Neuronal stem cell (in vitro differentiated cells): ENCODE results near the gene DLGAP4.

Source experiments
- DNase-seq: peaks from one replicate; pipeline ENCODE4 v3.0.0-alpha.2; 2013; ENCODE audit warnings: low spot score
- H2AFZ ChIP-seq: one replicate; pipeline ENCODE4 v1.6.1; 2013; ENCODE audit warnings: mild to moderate bottlenecking, low read length, inconsistent platforms
- H2AK5ac ChIP-seq: 2 replicates; pipeline ENCODE4 v1.6.1; 2013; ENCODE audit warnings: low read depth, mild to moderate bottlenecking, inconsistent platforms, low read length, moderate library complexity, mixed read lengths
- H2BK120ac ChIP-seq: 2 replicates; pipeline ENCODE4 v1.6.1; 2013; ENCODE audit warnings: low read depth, mild to moderate bottlenecking, inconsistent platforms, low read length, moderate library complexity, mixed read lengths
- H2BK12ac ChIP-seq: one replicate; pipeline ENCODE4 v1.6.1; 2013; ENCODE audit warnings: low read length, inconsistent platforms
- H2BK15ac ChIP-seq: 2 replicates; pipeline ENCODE4 v1.6.1; 2013; ENCODE audit warnings: mild to moderate bottlenecking, low read length, inconsistent platforms, mixed read lengths
- H2BK5ac ChIP-seq: one replicate; pipeline ENCODE4 v1.6.1; 2013; ENCODE audit warnings: inconsistent platforms, mild to moderate bottlenecking, low read length, moderate library complexity
- H3K14ac ChIP-seq: one replicate; pipeline ENCODE4 v1.6.1; 2013; ENCODE audit warnings: low read length, inconsistent platforms
- H3K18ac ChIP-seq: 2 replicates; pipeline ENCODE4 v1.6.1; 2013; ENCODE audit warnings: low read length, inconsistent platforms
- H3K23ac ChIP-seq: 2 replicates; pipeline ENCODE4 v1.6.1; 2013; ENCODE audit warnings: low read depth, mild to moderate bottlenecking, mixed read lengths, low read length, inconsistent platforms; ENCODE audit not compliant: poor library complexity
- H3K27ac ChIP-seq: replicated peaks from 3 replicates; pipeline ENCODE4 v1.5.1; 2013; ENCODE audit warnings: low read length, inconsistent platforms
- H3K27me3 ChIP-seq, 3 experiments: 2 replicates each; pipeline ENCODE4 v1.6.1; 2013; ENCODE audit warnings: low read length in 3 of 3, mild to moderate bottlenecking in 2 of 3, inconsistent platforms in 1 of 3, low read depth in 1 of 3, mixed read lengths in 1 of 3, moderate library complexity in 1 of 3; ENCODE audit not compliant: control insufficient read depth in 3 of 3, insufficient read depth in 3 of 3
- H3K36me3 ChIP-seq, 2 donors: replicated peaks in 1 of 2; 2 replicates each; pipeline ENCODE4 v1.6.1; 2013; ENCODE audit warnings: low read length in 2 of 2; ENCODE audit not compliant: control insufficient read depth in 2 of 2, insufficient read depth in 2 of 2
- H3K4ac ChIP-seq: 2 replicates; pipeline ENCODE4 v1.6.1; 2013; ENCODE audit warnings: inconsistent platforms, mild to moderate bottlenecking, low read length, moderate library complexity
- H3K4me1 ChIP-seq, 2 donors: 1 replicate in 1 of 2; 2 replicates in 1 of 2; pipeline ENCODE4 v1.6.1; 2013; ENCODE audit warnings: low read length in 2 of 2, low read depth in 1 of 2; ENCODE audit not compliant: control insufficient read depth in 2 of 2, insufficient read depth in 1 of 2
- H3K4me2 ChIP-seq: one replicate; pipeline ENCODE4 v1.6.1; 2013; ENCODE audit warnings: mild to moderate bottlenecking, low read length, inconsistent platforms; ENCODE audit not compliant: insufficient read depth, poor library complexity, severe bottlenecking
- H3K4me3 ChIP-seq, 2 donors: 2 replicates each; pipeline ENCODE4 v1.5.1; 2013; ENCODE audit warnings: low read length in 2 of 2, mild to moderate bottlenecking in 2 of 2, inconsistent platforms in 1 of 2, moderate library complexity in 1 of 2
- H3K79me1 ChIP-seq: one replicate; pipeline ENCODE4 v1.6.1; 2013; ENCODE audit warnings: low read depth, mild to moderate bottlenecking, inconsistent platforms, low read length, moderate library complexity
- H3K9ac ChIP-seq: one replicate; pipeline ENCODE4 v1.6.1; 2013; ENCODE audit warnings: mild to moderate bottlenecking, low read depth, low read length, inconsistent platforms; ENCODE audit not compliant: poor library complexity
- H3K9me3 ChIP-seq, 2 donors: replicated peaks in 1 of 2; 2 replicates each; pipeline versions ENCODE3 to v1.6.1; 2013; ENCODE audit warnings: low read length in 2 of 2, mild to moderate bottlenecking in 2 of 2, inconsistent platforms in 1 of 2, low read depth in 1 of 2, mixed read lengths in 1 of 2, moderate library complexity in 1 of 2; ENCODE audit not compliant: control insufficient read depth in 2 of 2, insufficient read depth in 1 of 2
- H4K8ac ChIP-seq: one replicate; pipeline ENCODE4 v1.6.1; 2013; ENCODE audit warnings: low read depth, mild to moderate bottlenecking, inconsistent platforms, low read length, moderate library complexity
- H4K91ac ChIP-seq: one replicate; pipeline ENCODE4 v1.6.1; 2013; ENCODE audit warnings: low read length, low read depth, mild to moderate bottlenecking, inconsistent platforms; ENCODE audit not compliant: poor library complexity
- WGBS, 2 donors: extraction: QIAGEN DNeasy Blood & Tissue Kit; methylation state at CpG; one replicate each; pipeline ENCODE4 v1.1.7; 2013; ENCODE audit warnings: missing lambda C conversion rate in 2 of 2, mixed read lengths in 1 of 2; ENCODE audit not compliant: insufficient read length in 2 of 2, insufficient replicate concordance in 1 of 2; ENCODE audit errors: extremely low coverage in 2 of 2; 5-methylcytosine and 5-hydroxymethylcytosine counted together

DLGAP4 gene

DNA sequence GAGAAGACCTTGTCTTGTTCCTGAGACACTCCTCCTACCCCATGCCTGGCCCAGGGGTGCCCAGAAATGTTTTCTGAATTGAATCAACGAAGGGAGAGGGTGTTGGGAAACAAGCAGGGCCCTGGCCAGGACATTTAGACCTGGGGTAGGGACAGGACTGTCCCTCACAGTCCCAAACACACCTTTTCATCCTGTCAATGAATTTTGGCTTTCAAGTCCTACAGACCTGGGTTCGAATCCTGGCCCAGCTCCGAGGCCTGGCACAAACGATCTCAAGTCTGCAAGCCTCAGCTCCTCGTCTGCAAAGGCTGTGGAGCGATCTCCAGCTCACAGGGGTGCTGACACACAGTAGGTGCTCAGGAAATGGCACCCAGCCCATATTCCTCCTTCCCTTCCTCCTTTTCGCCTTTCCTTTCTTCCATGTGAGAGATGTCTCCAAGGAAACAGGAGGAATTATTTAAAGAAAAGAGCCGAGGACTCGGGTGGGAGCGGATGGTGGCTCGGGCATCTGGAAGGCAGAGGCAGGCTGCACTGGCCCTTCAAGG lies 7.3 kb upstream of the DLGAP4 start:
- H3K4me2 ChIP-seq, result no peak overlapping the region
- H4K91ac ChIP-seq, result no peak overlapping the region
- H2AFZ ChIP-seq, result no peak overlapping the region
- no peaks in the 10 kb centered on the region for H3K79me1 ChIP-seq
- WGBS, 2 donors, result no CpG with 5 or more reads among the region's 11 CpGs
- H3K9ac ChIP-seq, result no peak overlapping the region
- H2BK15ac ChIP-seq, result no peak overlapping the region
- H3K4ac ChIP-seq, result no peak overlapping the region
- no peak overlapping the region for H3K27ac ChIP-seq
- no peak overlapping the region for H3K14ac ChIP-seq
- no peak for DNase-seq
- no peak overlapping the region for H3K18ac ChIP-seq
- H3K4me3 ChIP-seq, result no peak overlapping the region
- no peak overlapping the region for H4K8ac ChIP-seq
- H2BK5ac ChIP-seq, result no peak overlapping the region
- H3K36me3 ChIP-seq, result no peaks in the 10 kb centered on the region
- H2BK12ac ChIP-seq, result no peak overlapping the region
- H2BK120ac ChIP-seq, result no peak overlapping the region
- peaks cover 0 to 2% of the 10 kb centered on the region in 2 donors for H3K9me3 ChIP-seq
- H2AK5ac ChIP-seq, result no peak overlapping the region
- H3K23ac ChIP-seq, result no peak overlapping the region
- peaks cover 0 to 72% (median 2%) of the 10 kb centered on the region in 3 experiments for H3K27me3 ChIP-seq
- H3K4me1 ChIP-seq, result no peaks in the 10 kb centered on the region

DNA sequence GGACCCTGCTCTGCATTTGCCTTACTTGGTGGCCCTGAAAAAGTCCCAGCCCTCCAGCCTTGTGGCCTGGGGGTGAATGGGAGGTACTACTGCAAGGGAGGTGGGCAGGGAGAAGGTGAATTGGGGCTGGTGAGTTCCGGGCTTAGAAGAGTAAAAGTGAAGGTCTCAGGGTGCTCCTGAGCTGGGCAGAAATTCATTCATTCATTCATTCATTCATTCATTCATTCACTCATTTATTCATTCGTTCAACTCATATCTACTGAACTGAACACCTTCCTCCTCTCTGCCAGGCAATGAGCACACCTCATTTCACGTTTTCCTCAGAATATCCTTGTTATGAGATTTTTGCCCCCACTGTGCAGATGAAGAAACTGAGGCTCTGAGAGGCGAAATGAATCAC lies 6.7 kb upstream of the DLGAP4 start:
- no peak overlapping the region for H2BK120ac ChIP-seq
- H3K9ac ChIP-seq, result no peak overlapping the region
- H3K27ac ChIP-seq, result no peak overlapping the region
- no peaks in the 10 kb centered on the region for H3K4me1 ChIP-seq
- H2BK15ac ChIP-seq, result no peak overlapping the region
- H2BK5ac ChIP-seq, result no peak overlapping the region
- no peak overlapping the region for H3K23ac ChIP-seq
- H3K14ac ChIP-seq, result no peak overlapping the region
- peaks cover 0 to 78% (median 2%) of the 10 kb centered on the region in 3 experiments for H3K27me3 ChIP-seq
- H2BK12ac ChIP-seq, result no peak overlapping the region
- no peak overlapping the region for H2AFZ ChIP-seq
- H3K36me3 ChIP-seq, result no peaks in the 10 kb centered on the region
- H2AK5ac ChIP-seq, result no peak overlapping the region
- WGBS, 2 donors, result no CpG with 5 or more reads among the region's 4 CpGs
- no peak overlapping the region for H4K91ac ChIP-seq
- no peak overlapping the region for H3K4me2 ChIP-seq
- H3K79me1 ChIP-seq, result no peaks in the 10 kb centered on the region
- H3K4ac ChIP-seq, result no peak overlapping the region
- H3K18ac ChIP-seq, result no peak overlapping the region
- no peak overlapping the region for H4K8ac ChIP-seq
- no peak overlapping the region for H3K4me3 ChIP-seq
- H3K9me3 ChIP-seq, result peaks cover 0 to 2% of the 10 kb centered on the region in 2 donors
- DNase-seq, result no peak

DNA sequence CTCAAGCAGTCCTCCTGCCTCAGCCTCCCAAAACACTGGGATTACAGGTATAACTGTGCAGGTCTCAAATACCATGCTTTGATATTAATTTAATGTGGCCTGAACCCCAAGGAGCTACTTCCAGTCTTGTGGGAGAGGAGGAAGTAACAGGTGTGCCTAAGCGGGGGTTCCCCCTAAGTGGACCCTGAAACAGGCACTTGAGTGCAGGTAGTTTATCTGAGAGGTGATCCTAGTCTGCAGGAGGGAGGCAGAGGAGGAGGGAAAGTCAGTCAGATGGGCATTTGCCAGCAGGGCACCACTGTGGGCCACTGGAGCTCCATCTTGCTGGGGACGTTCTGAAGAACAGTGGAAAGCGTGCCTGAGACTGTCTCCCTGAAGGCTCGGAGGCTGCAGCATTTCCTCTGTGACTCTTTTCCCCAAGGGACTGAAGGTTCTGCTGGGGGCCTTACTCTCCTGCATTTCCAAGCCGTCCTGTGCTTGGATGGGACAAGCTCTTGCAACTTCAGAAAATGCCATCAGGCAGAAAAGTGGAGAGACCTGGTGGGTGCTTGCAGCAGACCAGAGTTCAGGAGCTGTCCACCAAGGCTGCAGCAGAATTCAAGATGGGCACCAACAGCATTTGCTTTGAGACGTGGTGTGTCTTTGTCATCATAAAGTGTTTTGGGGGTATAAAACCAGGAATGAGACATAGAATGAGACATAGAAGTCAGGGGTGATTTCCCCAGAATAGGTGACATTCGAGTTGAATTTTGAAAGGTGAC lies 4.6 kb upstream of the DLGAP4 start:
- no peak overlapping the region for H2AK5ac ChIP-seq
- no peak overlapping the region for H3K4me3 ChIP-seq
- no peak overlapping the region for H3K23ac ChIP-seq
- H3K36me3 ChIP-seq, result no peaks in the 10 kb centered on the region
- H3K14ac ChIP-seq, result no peak overlapping the region
- no peak overlapping the region for H3K4me2 ChIP-seq
- peaks cover 2 to 5% of the 10 kb centered on the region in 2 donors for H3K4me1 ChIP-seq
- peaks cover 0 to 2% of the 10 kb centered on the region in 2 donors for H3K9me3 ChIP-seq
- no peak overlapping the region for H4K8ac ChIP-seq
- DNase-seq, result no peak
- H2BK12ac ChIP-seq, result no peak overlapping the region
- no peak overlapping the region for H2BK120ac ChIP-seq
- H3K4ac ChIP-seq, result no peak overlapping the region
- no CpG with 5 or more reads among the region's 7 CpGs for WGBS, 2 donors
- H3K27ac ChIP-seq, result no peak overlapping the region
- no peak overlapping the region for H2BK5ac ChIP-seq
- H2AFZ ChIP-seq, result no peak overlapping the region
- no peaks in the 10 kb centered on the region for H3K79me1 ChIP-seq
- peaks cover 2 to 91% (median 15%) of the 10 kb centered on the region in 3 experiments for H3K27me3 ChIP-seq
- H3K18ac ChIP-seq, result no peak overlapping the region
- no peak overlapping the region for H3K9ac ChIP-seq
- H4K91ac ChIP-seq, result no peak overlapping the region
- no peak overlapping the region for H2BK15ac ChIP-seq

DNA sequence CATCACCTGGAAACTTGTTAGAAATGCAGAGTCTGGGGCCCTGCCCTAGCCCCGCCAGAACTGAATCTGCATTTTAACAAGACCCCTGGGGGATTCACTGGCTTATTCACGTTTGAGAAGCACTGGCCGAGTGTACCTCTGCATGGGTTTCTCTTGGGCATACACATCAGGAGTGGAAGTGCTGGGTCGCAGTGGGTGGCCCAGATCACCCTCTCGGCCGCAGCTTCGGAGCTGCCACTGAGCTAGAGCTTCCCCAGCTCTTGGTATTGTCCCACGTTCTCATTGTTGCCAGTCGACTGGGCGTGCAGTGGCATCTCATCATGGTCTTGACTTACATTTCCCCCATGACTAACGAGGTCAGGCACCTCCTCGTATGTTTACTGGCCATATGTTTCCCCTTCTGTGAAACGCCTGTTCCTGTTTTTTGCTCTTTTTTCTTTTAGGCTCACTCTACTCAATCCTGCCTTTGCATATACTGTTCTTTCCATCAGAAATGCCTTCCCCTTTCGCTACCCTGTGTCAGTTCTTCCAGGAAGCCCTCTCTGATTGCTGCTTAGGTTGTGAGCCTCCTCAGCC lies 3.0 kb upstream of the DLGAP4 start:
- Histone ChIP-seq H3K79me1 (no peaks in the 10 kb centered on the region), H2BK5ac (no peak overlapping the region), H3K4me2 (no peak overlapping the region), H3K4ac (no peak overlapping the region), H3K14ac (no peak overlapping the region), H4K8ac (no peak overlapping the region), H3K27ac (no peak overlapping the region), H2AFZ (no peak overlapping the region), H3K36me3 (no peaks in the 10 kb centered on the region), H3K4me3 (no peak overlapping the region), H2BK12ac (no peak overlapping the region), H2BK15ac (no peak overlapping the region), H3K18ac (no peak overlapping the region), H3K23ac (no peak overlapping the region), H3K9me3 (no peaks in the 10 kb centered on the region), H3K9ac (no peak overlapping the region), H3K27me3 (peaks cover 7 to 94% (median 30%) of the 10 kb centered on the region in 3 experiments), H3K4me1 (peaks cover 4 to 11% of the 10 kb centered on the region in 2 donors), H4K91ac (no peak overlapping the region), H2AK5ac (no peak overlapping the region), H2BK120ac (no peak overlapping the region)
- WGBS, 2 donors, result no CpG with 5 or more reads among the region's 14 CpGs
- no peak for DNase-seq
